ENCODE measurements around the gene SPTA1.

GRCh38 chr1:158607296-158607695 lies 79.2 kb downstream of the SPTA1 start:
- TF ChIP-seq CTCF (IDR thresholded peaks at IDR 0.05) (no peak), POLR2A (IDR thresholded peaks at IDR 0.05) (no peak)
